Measurements from ENCODE around the gene NTN3. TPM values are rescaled to one million over a fixed set of nuclear protein-coding genes. Genes with fewer than 3 reads are reported as not detected.
"Not testable (repeated sequence)": the region's sequence is repeated elsewhere in the genome, so short reads cannot be mapped to it uniquely, and the experiment has no call there.

Gene NTN3
- total and polyA plus RNA-seq, 11 donors: 0.09 to 0.50 (median 0.20) TPM; not detected in 5

- Histone ChIP-seq H3K4me3 (no peak overlapping the region), H3K9me3 (no peaks in the 10 kb centered on the region), H3K27me3 (no peaks in the 10 kb centered on the region), H3K4me1 (no peaks in the 10 kb centered on the region), H3K27ac (no peak overlapping the region), H3K36me3 (peaks cover 0 to 58% (median 13%) of the 10 kb centered on the region in 9 donors)
- DNase-seq (no peak), ATAC-seq (no peak)
- TF ChIP-seq POLR2A (IDR thresholded peaks at IDR 0.05): no peak
- TF ChIP-seq, protein P1, sequence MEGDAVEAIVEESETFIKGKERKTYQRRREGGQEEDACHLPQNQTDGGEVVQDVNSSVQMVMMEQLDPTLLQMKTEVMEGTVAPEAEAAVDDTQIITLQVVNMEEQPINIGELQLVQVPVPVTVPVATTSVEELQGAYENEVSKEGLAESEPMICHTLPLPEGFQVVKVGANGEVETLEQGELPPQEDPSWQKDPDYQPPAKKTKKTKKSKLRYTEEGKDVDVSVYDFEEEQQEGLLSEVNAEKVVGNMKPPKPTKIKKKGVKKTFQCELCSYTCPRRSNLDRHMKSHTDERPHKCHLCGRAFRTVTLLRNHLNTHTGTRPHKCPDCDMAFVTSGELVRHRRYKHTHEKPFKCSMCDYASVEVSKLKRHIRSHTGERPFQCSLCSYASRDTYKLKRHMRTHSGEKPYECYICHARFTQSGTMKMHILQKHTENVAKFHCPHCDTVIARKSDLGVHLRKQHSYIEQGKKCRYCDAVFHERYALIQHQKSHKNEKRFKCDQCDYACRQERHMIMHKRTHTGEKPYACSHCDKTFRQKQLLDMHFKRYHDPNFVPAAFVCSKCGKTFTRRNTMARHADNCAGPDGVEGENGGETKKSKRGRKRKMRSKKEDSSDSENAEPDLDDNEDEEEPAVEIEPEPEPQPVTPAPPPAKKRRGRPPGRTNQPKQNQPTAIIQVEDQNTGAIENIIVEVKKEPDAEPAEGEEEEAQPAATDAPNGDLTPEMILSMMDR (IDR thresholded peaks at IDR 0.05): no peak
- intact Hi-C loops (cut with DNase I): loop anchor here in 2 of 10 donors (10.0 kb wide), 1 partner anchor 59 kb away; no protein-coding TSS in a partner anchor
- 87 to 96% (median 93%) methylated on average over 8 to 9 of the region's 9 CpGs for WGBS, 4 donors
Observed at GRCh38 chr16:2436110-2436509, 35.0 kb upstream of the NTN3 start.

GRCh38 chr16:2437032-2437790 is 33.9 kb upstream of the NTN3 start:
- Histone ChIP-seq H3K4me1 (no peaks in the 10 kb centered on the region), H3K27ac (no peak overlapping the region), H3K36me3 (peaks cover 0 to 55% (median 13%) of the 10 kb centered on the region in 9 donors), H3K4me3 (no peak overlapping the region), H3K9me3 (no peaks in the 10 kb centered on the region), H3K27me3 (no peaks in the 10 kb centered on the region)
- ATAC-seq (no peak), DNase-seq (no peak)
- TF ChIP-seq, protein P1 (IDR thresholded peaks at IDR 0.05): no peak
- intact Hi-C loops (cut with DNase I): loop anchor here in 2 of 10 donors (10.0 kb wide), 1 partner anchor 58 kb away; no protein-coding TSS in a partner anchor
- 97 to 99% (median 97%) methylated on average over 24 of the region's 24 CpGs for WGBS, 4 donors

DNA sequence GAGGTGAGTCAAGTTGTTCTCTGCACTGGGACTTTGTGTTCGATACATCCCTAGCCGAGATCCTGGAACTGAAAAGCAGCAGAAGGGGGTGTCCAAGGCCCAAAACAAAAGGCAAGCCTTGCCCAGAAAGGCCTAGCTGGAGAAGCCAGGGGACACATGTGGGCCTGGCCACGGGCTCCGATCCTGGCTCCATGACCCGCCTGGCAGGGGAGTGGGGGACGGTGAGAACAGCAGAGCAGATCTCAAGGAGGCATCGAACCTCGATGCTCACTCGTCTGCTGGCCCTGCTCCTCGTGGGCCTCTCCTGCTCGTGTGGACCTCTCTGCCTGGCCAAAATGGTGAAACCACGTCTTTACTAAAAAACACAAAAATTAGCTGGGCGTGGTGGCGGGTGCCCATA is 33.0 kb upstream of the NTN3 start:
- ATAC-seq (no peak), DNase-seq (no peak)
- H3K27ac ChIP-seq: no peak overlapping the region
- H3K4me1 ChIP-seq: no peaks in the 10 kb centered on the region
- H3K27me3 ChIP-seq: no peaks in the 10 kb centered on the region
- peaks cover 0 to 46% (median 11%) of the 10 kb centered on the region in 9 donors for H3K36me3 ChIP-seq
- WGBS, 4 donors: 95 to 99% (median 97%) methylated on average over 14 of the region's 14 CpGs
- H3K9me3 ChIP-seq: no peaks in the 10 kb centered on the region
- no peak overlapping the region for H3K4me3 ChIP-seq
- no peak for TF ChIP-seq POLR2A (IDR thresholded peaks at IDR 0.05)
- TF ChIP-seq, protein P1 (IDR thresholded peaks at IDR 0.05): no peak
- intact Hi-C loops (cut with DNase I): loop anchor here in 2 of 10 donors (10.0 kb wide), 1 partner anchor 57 kb away; no protein-coding TSS in a partner anchor

- no peak for ATAC-seq
- no peak overlapping the region for H3K4me3 ChIP-seq
- no peak overlapping the region for H3K27ac ChIP-seq
- H3K4me1 ChIP-seq: no peaks in the 10 kb centered on the region
- intact Hi-C loops (cut with DNase I): loop anchor here in 2 of 10 donors (10.0 kb wide), 1 partner anchor 55 kb away; no protein-coding TSS in a partner anchor
- no peaks in the 10 kb centered on the region for H3K9me3 ChIP-seq
- no peak for DNase-seq
- H3K27me3 ChIP-seq: no peaks in the 10 kb centered on the region
- TF ChIP-seq, protein P1 (IDR thresholded peaks at IDR 0.05): no peak
- peaks cover 0 to 39% (median 12%) of the 10 kb centered on the region in 9 donors for H3K36me3 ChIP-seq
- 95 to 98% (median 97%) methylated on average over 4 to 11 of the region's 11 CpGs for WGBS, 4 donors
Observed at GRCh38 chr16:2439598-2439997, 31.5 kb upstream of the NTN3 start.

GRCh38 chr16:2441143-2441804 is 29.8 kb upstream of the NTN3 start:
- ATAC-seq; H3K4me3 ChIP-seq; H3K27ac ChIP-seq; H3K27me3 ChIP-seq; H3K4me1 ChIP-seq; DNase-seq; intact Hi-C loops (cut with DNase I); H3K9me3 ChIP-seq: not testable (repeated sequence)
- peaks cover 0 to 49% (median 18%) of the 10 kb centered on the region in 9 donors for H3K36me3 ChIP-seq
- WGBS, 4 donors: 83 to 92% (median 89%) methylated on average over 14 to 15 of the region's 15 CpGs

All from heart left ventricle (tissue), 16 donors.